ENCODE results near the gene MEOX1. TPM values are rescaled to one million over a fixed set of nuclear protein-coding genes. Genes with fewer than 3 reads are reported as not detected.

Gene MEOX1
- polyA plus RNA-seq, 1 donor: 2.7 TPM

GRCh38 chr17:43591779-43592562 lies 69.8 kb downstream of the MEOX1 start:
- H3K4me1 ChIP-seq (ENCODE audit: control insufficient read depth, insufficient read depth, low read length): peaks cover 13% of the 10 kb centered on the region
- H3K27me3 ChIP-seq (ENCODE audit: control insufficient read depth, insufficient read depth, low read length): no peaks in the 10 kb centered on the region
- H3K27ac ChIP-seq (ENCODE audit: low read length): peak overlapping the region; percentile 74
- WGBS (ENCODE audit: insufficient coverage, low lambda C conversion rate): no CpG with 5 or more reads among the region's 28 CpGs
- H3K9me3 ChIP-seq (ENCODE audit: control insufficient read depth, low read depth, low read length): no peaks in the 10 kb centered on the region
- no peaks in the 10 kb centered on the region for H3K36me3 ChIP-seq (ENCODE audit: control insufficient read depth, insufficient read depth, low read length)
- DNase-seq: peak; percentile 38 to 50
- H3K4me3 ChIP-seq (ENCODE audit: low read length): no peak overlapping the region

- Histone ChIP-seq H3K27ac (ENCODE audit: low read length) (peak overlapping the region; percentile 74), H3K27me3 (ENCODE audit: control insufficient read depth, insufficient read depth, low read length) (no peaks in the 10 kb centered on the region), H3K9me3 (ENCODE audit: control insufficient read depth, low read depth, low read length) (no peaks in the 10 kb centered on the region), H3K4me1 (ENCODE audit: control insufficient read depth, insufficient read depth, low read length) (peaks cover 13% of the 10 kb centered on the region), H3K4me3 (ENCODE audit: low read length) (no peak overlapping the region), H3K36me3 (ENCODE audit: control insufficient read depth, insufficient read depth, low read length) (no peaks in the 10 kb centered on the region)
- WGBS (ENCODE audit: insufficient coverage, low lambda C conversion rate): 100% methylated on average over 2 of the region's 3 CpGs
- DNase-seq: no peak
Observed at GRCh38 chr17:43591001-43591400, 70.7 kb downstream of the MEOX1 start.

Other genes starting within 250 kb of the MEOX1 start
- 27.8 TPM for gene DHX8, start 177.9 kb downstream of the MEOX1 start, polyA plus RNA-seq
- 21.6 TPM for gene ETV4, start 115.6 kb downstream of the MEOX1 start, polyA plus RNA-seq
- gene SOST, start 96.9 kb upstream of the MEOX1 start, polyA plus RNA-seq: not detected
- 68.7 TPM for gene DUSP3, start 117.1 kb upstream of the MEOX1 start, polyA plus RNA-seq
- gene CFAP97D1, start 118.5 kb upstream of the MEOX1 start, polyA plus RNA-seq: 0.04 TPM
- gene MPP3, start 171.2 kb upstream of the MEOX1 start, polyA plus RNA-seq: 4.9 TPM
- gene CD300LG, start 185.3 kb upstream of the MEOX1 start, polyA plus RNA-seq: 0.30 TPM
- gene MPP2, start 245.6 kb upstream of the MEOX1 start, polyA plus RNA-seq: 3.4 TPM

Data from large intestine (tissue), 3 donors.